ENCODE data around the gene DUSP28. TPM values are rescaled to one million over a fixed set of nuclear protein-coding genes. Genes with fewer than 3 reads are reported as not detected.

DUSP28 gene
- total RNA-seq, 1 donor from 2014 or later, result 8.6 TPM

DNA sequence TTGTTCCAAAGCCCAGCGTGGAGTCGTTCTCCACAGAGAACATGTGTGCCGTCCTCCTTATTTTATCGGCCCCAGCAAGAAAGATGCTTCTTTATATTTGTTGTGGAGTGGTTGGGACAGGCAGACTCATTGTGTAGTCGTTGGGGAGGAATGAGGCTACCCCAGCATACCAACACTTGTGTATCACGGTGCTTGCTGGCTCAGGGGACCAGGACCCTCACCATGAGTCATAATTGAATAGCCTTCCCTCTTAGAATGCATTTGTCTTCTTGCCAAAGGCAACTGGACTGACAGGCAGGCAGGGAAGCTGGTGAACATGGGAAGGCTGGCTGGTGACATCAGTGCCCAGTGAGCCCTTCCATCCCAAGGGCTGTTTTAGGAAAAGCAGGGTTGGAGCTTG is 31.1 kb downstream of the DUSP28 start:
- peaks cover 21% of the 10 kb centered on the region for H3K4me1 Mint-ChIP-seq (ENCODE audit: low read depth)
- H3K9me3 Mint-ChIP-seq, result no peaks in the 10 kb centered on the region
- DNase-seq (ENCODE audit: low spot score), result no peak
- no peak overlapping the region for H3K4me3 Mint-ChIP-seq
- no peak overlapping the region for H3K27ac Mint-ChIP-seq
- H3K36me3 Mint-ChIP-seq (ENCODE audit: low read depth), result peaks cover 2% of the 10 kb centered on the region
- no peaks in the 10 kb centered on the region for H3K27me3 Mint-ChIP-seq (ENCODE audit: insufficient read depth)
- intact Hi-C loops (cut with micrococcal nuclease), result no loop called here

GRCh38 chr2:240591784-240592183 is 31.6 kb downstream of the DUSP28 start:
- DNase-seq (ENCODE audit: low spot score), result no peak
- intact Hi-C loops (cut with micrococcal nuclease), result no loop called here
- Mint-ChIP-seq H3K36me3 (ENCODE audit: low read depth) (peaks cover 2% of the 10 kb centered on the region), H3K4me3 (no peak overlapping the region), H3K27ac (no peak overlapping the region), H3K4me1 (ENCODE audit: low read depth) (peaks cover 21% of the 10 kb centered on the region), H3K9me3 (no peaks in the 10 kb centered on the region), H3K27me3 (ENCODE audit: insufficient read depth) (no peaks in the 10 kb centered on the region)

DNA sequence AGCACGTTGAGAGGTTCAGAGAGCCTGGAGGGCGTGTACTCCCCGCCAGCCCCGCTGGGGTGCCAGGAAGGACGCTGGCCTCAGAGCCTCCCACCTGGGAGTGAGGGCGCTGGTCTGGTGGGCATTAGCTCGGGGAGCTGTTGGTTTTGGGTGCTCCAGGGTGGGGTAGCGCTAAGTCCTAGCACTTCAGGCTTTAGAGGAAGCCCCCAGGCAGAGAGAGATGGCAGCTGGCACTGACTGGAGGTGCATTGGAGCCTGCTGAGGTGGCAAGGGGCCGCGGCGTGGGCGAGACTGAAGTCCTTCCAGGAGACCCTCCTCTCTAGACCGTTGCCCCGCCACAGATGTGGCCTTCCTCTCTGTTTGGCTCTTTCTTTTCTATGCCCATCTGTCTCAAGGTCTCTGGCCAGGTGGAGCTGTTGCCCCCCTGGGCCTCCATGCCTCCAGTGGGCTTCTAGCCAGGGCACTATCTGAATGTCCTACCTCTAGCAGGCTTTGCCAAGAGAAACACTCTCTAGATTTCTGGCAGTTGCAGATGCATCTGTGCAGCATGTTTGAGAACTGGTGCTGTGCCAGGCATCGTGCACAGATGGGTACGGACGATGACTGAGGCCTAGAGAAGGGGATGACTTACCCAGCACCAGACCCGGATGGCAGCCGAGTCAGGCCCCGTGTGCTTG is 33.0 kb downstream of the DUSP28 start:
- Mint-ChIP-seq H3K9me3 (no peaks in the 10 kb centered on the region), H3K36me3 (ENCODE audit: low read depth) (peaks cover 2% of the 10 kb centered on the region), H3K27ac (no peak overlapping the region), H3K27me3 (ENCODE audit: insufficient read depth) (no peaks in the 10 kb centered on the region), H3K4me3 (no peak overlapping the region), H3K4me1 (ENCODE audit: low read depth) (peaks cover 9% of the 10 kb centered on the region)
- intact Hi-C loops (cut with micrococcal nuclease), result no loop called here
- DNase-seq (ENCODE audit: low spot score), result no peak

GRCh38 chr2:240593703-240594451 is 33.7 kb downstream of the DUSP28 start:
- H3K36me3 Mint-ChIP-seq (ENCODE audit: low read depth), result peaks cover 2% of the 10 kb centered on the region
- H3K4me1 Mint-ChIP-seq (ENCODE audit: low read depth), result peaks cover 2% of the 10 kb centered on the region
- no peaks in the 10 kb centered on the region for H3K27me3 Mint-ChIP-seq (ENCODE audit: insufficient read depth)
- intact Hi-C loops (cut with micrococcal nuclease), result no loop called here
- H3K27ac Mint-ChIP-seq, result no peak overlapping the region
- DNase-seq (ENCODE audit: low spot score), result no peak
- no peak overlapping the region for H3K4me3 Mint-ChIP-seq
- no peaks in the 10 kb centered on the region for H3K9me3 Mint-ChIP-seq

DNA sequence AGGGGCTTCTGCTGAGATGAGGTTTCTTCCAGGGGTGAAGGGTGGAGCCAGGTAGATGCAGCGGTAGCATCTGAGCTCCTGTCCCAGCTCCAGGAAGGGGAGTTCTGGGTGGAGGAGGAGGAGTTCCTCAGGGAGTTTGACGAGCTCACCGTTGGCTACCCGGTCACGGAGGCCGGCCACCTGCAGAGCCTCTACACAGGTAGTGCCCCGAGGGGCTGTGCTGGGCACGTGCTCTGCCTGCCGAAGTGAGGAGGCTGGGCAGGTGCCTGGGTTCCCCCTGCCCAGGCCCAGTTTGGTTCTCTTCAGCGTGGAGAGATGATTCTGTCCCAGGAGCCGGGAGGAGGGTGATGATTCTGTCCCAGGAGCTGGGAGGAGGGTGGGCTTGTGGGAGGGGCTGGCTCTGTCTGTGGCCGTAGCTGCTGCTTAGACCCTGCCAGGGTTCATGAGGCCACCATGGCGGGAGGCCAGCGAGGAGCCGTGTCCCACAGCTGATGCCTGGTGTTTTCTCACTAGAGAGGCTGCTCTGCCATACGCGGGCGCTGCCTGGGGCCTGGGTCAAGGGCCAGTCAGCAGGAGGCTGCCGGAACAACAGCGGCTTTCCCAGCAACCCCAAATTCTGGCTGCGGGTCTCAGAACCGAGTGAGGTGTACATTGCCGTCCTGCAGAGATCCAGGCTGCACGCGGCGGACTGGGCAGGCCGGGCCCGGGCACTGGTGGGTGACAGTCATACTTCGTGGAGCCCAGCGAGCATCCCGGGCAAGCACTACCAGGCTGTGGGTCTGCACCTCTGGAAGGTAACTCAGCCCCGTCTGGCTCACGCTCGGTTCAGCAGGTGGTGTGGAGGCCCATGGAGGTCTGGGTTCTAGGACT is 34.6 kb downstream of the DUSP28 start:
- no peak overlapping the region for H3K4me3 Mint-ChIP-seq
- no peak for DNase-seq (ENCODE audit: low spot score)
- no peaks in the 10 kb centered on the region for H3K9me3 Mint-ChIP-seq
- H3K27me3 Mint-ChIP-seq (ENCODE audit: insufficient read depth), result no peaks in the 10 kb centered on the region
- no peak overlapping the region for H3K27ac Mint-ChIP-seq
- H3K36me3 Mint-ChIP-seq (ENCODE audit: low read depth), result peaks cover 4% of the 10 kb centered on the region
- H3K4me1 Mint-ChIP-seq (ENCODE audit: low read depth), result no peaks in the 10 kb centered on the region
- intact Hi-C loops (cut with micrococcal nuclease), result no loop called here

GRCh38 chr2:240595381-240596079 is 35.4 kb downstream of the DUSP28 start:
- intact Hi-C loops (cut with micrococcal nuclease), result no loop called here
- DNase-seq (ENCODE audit: low spot score), result peak; percentile 33
- Mint-ChIP-seq H3K4me3 (no peak overlapping the region), H3K4me1 (ENCODE audit: low read depth) (no peaks in the 10 kb centered on the region), H3K27me3 (ENCODE audit: insufficient read depth) (no peaks in the 10 kb centered on the region), H3K9me3 (no peaks in the 10 kb centered on the region), H3K36me3 (ENCODE audit: low read depth) (peaks cover 7% of the 10 kb centered on the region), H3K27ac (no peak overlapping the region)

DNA sequence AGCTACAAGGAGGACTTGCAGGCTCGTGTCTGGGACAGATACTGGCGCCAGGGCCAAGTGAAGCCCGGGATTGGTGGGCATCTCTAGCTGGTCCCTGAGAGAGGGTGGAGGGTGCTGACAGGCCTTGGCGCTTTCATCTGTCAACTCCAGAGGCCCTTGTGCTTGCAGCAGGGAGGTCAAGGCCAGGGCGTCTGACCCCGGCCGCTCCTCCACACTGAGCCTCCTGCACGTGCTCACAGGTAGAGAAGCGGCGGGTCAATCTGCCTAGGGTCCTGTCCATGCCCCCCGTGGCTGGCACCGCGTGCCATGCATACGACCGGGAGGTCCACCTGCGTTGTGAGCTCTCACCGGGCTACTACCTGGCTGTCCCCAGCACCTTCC is 35.9 kb downstream of the DUSP28 start:
- DNase-seq (ENCODE audit: low spot score), result no peak
- Mint-ChIP-seq H3K27ac (no peak overlapping the region), H3K9me3 (no peaks in the 10 kb centered on the region), H3K27me3 (ENCODE audit: insufficient read depth) (no peaks in the 10 kb centered on the region), H3K4me3 (no peak overlapping the region), H3K4me1 (ENCODE audit: low read depth) (no peaks in the 10 kb centered on the region), H3K36me3 (ENCODE audit: low read depth) (peaks cover 4% of the 10 kb centered on the region)
- intact Hi-C loops (cut with micrococcal nuclease), result no loop called here

GRCh38 chr2:240596491-240596931 is 36.4 kb downstream of the DUSP28 start:
- Mint-ChIP-seq H3K4me3 (no peak overlapping the region), H3K9me3 (no peaks in the 10 kb centered on the region), H3K27ac (no peak overlapping the region), H3K4me1 (ENCODE audit: low read depth) (no peaks in the 10 kb centered on the region), H3K27me3 (ENCODE audit: insufficient read depth) (no peaks in the 10 kb centered on the region), H3K36me3 (ENCODE audit: low read depth) (peaks cover 4% of the 10 kb centered on the region)
- intact Hi-C loops (cut with micrococcal nuclease), result no loop called here
- no peak for DNase-seq (ENCODE audit: low spot score)

DNA sequence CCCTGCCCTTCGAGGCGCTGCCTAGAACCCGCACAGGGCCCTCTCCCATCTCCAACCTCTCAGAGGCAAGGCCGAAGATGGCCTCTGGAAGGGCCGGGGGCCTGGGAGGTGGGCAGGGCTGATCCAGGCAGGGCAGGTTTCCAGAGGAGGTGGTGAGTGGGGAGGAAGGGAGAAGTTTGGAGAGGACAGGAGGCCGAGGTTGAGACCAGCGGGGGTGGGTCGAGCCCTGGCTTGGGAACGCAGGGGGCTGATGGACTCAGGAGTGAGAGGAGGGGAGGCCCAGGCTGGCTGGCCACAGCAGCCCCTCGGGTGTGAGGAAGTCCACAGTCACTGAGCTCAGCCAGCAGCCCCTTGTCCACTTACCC is 36.9 kb downstream of the DUSP28 start:
- H3K4me1 Mint-ChIP-seq (ENCODE audit: low read depth), result no peaks in the 10 kb centered on the region
- intact Hi-C loops (cut with micrococcal nuclease), result no loop called here
- H3K36me3 Mint-ChIP-seq (ENCODE audit: low read depth), result peaks cover 4% of the 10 kb centered on the region
- no peaks in the 10 kb centered on the region for H3K27me3 Mint-ChIP-seq (ENCODE audit: insufficient read depth)
- no peak for DNase-seq (ENCODE audit: low spot score)
- H3K27ac Mint-ChIP-seq, result no peak overlapping the region
- no peaks in the 10 kb centered on the region for H3K9me3 Mint-ChIP-seq
- no peak overlapping the region for H3K4me3 Mint-ChIP-seq

GRCh38 chr2:240597419-240598181 is 37.4 kb downstream of the DUSP28 start:
- DNase-seq (ENCODE audit: low spot score), result no peak
- intact Hi-C loops (cut with micrococcal nuclease), result no loop called here
- Mint-ChIP-seq H3K27me3 (ENCODE audit: insufficient read depth) (no peaks in the 10 kb centered on the region), H3K9me3 (no peaks in the 10 kb centered on the region), H3K4me3 (no peak overlapping the region), H3K36me3 (ENCODE audit: low read depth) (peaks cover 4% of the 10 kb centered on the region), H3K4me1 (ENCODE audit: low read depth) (no peaks in the 10 kb centered on the region), H3K27ac (no peak overlapping the region)

DNA sequence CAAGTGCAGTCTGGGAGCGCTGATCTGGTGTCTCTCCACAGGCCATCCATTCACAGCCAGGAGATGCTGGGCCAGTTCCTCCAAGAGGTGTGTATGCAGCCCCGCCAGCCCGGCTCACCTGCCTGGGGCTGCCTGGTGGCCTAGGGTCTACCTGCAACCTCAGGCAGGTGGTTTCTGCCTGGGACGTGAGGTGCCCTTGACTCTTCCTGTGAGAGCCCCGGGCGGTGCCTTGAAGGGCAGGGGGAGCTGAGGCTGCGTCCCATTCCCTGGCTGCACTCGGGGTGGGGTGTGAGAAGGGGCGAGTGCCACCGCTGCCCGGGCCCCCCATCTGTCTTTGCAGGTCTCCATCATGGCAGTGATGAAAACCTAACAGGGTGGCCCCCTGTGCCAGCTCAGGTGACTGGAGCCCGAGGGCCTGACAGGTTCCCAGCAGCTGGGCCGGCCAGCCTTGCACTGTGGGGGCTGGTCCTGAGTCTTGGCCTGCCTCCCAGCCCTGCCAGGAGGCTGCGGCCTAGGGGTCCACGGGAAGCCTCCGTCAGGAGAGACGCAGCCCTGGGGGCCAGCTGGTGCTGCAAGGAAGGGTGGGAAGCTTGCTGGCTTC is 38.3 kb downstream of the DUSP28 start:
- Mint-ChIP-seq H3K27me3 (ENCODE audit: insufficient read depth) (no peaks in the 10 kb centered on the region), H3K4me3 (no peak overlapping the region), H3K9me3 (no peaks in the 10 kb centered on the region), H3K27ac (no peak overlapping the region), H3K36me3 (ENCODE audit: low read depth) (peaks cover 4% of the 10 kb centered on the region), H3K4me1 (ENCODE audit: low read depth) (no peaks in the 10 kb centered on the region)
- no peak for DNase-seq (ENCODE audit: low spot score)
- intact Hi-C loops (cut with micrococcal nuclease), result no loop called here

DNA sequence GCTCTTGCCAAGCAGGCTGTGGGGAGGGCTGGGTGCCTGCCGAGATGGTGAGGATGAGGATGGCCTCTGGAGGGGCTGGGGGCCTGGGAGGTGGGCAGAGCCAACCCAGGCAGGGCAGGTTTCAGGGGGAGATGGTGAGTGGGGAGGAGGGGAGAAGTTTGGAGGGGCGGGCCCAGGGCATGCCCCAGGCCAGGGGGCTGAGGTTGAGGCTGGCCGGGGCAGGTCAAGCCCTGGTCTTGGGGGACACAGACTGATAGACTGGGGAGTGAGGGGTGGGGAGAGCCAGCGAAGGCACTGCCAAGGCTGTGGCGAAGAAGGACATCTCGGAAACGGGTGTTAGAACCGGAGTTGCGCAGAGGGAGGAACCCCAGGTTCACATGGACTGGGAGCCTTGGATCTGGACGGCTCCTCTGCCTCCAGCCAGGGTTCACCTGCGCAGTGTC is 39.0 kb downstream of the DUSP28 start:
- Mint-ChIP-seq H3K4me1 (ENCODE audit: low read depth) (no peaks in the 10 kb centered on the region), H3K27ac (no peak overlapping the region), H3K4me3 (no peak overlapping the region), H3K36me3 (ENCODE audit: low read depth) (peaks cover 4% of the 10 kb centered on the region), H3K27me3 (ENCODE audit: insufficient read depth) (no peaks in the 10 kb centered on the region), H3K9me3 (no peaks in the 10 kb centered on the region)
- DNase-seq (ENCODE audit: low spot score), result no peak
- intact Hi-C loops (cut with micrococcal nuclease), result no loop called here

Data from activated T-helper 1 cell treated with anti-CD3 and anti-CD28 coated beads, Interleukin-12 subunit alpha, Interleukin-12 subunit beta, Interleukin-2, Interleukin-4 antibody, amounts not matched to agents 30 ng/mL and 10 ng/mL and 1 ng/mL, durations not matched to agents 14 hours and 24 hours and 36 hours (primary cell).